ENCODE data around the gene CCDC141. TPM values are rescaled to one million over a fixed set of nuclear protein-coding genes. Genes with fewer than 3 reads are reported as not detected.
"Not testable (repeated sequence)": the region's sequence is repeated elsewhere in the genome, so short reads cannot be mapped to it uniquely, and the experiment has no call there.

The CCDC141 gene
- total RNA-seq, 1 experiment from 2014 or later: 1.8 TPM

DNA sequence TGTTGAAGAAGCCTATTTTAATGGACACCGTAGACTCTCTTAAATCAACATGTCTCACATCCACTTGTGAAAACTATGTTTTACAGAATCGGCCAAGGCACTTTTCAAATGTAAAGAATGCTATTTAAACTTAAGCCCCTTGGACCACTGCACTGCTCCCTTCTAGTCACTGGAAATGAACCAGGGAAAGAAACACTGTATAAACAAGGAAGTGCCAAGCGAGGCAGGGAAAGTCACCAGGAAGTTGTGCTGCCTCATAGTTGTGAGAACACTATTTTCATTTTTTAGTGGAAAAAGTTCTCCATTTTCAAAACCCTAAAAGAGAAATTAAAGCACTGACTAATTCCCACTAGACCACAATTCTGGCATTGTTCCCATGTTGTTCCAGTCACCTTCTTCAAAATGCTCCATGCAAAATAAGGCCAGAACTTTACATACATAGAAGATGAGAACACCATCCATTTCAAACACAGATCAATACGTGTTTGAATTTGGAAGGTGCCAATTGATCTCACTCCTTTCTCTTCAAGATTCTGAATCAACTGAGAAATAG, 13.5 kb downstream of the CCDC141 start:
- peak; percentile 20 for DNase-seq (ENCODE audit: low read depth)

DNA sequence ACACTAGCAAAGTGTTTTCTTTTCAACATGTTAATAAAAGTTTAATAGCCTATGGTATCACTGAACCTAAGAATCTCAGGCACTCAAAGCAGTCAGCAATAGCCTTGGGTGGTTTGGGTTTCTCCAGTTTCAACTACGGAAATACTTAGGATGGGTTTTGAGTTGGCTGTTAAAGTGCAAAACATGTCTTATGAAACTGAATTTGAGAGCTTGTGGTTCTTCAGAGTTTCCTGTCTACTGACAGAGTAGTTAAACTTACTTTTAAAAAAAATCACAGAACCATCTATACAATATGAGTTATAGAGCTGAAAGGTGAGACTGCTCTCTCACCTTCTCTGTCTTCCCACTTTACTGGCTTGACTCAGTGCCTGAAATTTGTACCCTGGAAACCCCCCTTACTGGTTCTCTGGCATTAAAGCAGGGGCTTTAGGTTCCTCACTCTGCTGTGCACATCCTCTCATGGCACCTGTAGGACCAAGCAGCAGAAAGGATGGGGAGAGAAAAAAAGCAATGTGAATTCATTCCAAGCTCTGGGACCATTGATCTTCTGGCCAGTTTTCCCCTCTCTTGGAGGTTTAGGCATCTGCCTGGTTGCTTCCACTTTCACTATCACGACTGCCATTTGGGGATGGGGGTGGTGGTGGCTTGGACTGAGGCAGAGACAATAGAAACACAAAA, 18.1 kb downstream of the CCDC141 start:
- peak; percentile 17 for DNase-seq (ENCODE audit: low read depth)

DNA sequence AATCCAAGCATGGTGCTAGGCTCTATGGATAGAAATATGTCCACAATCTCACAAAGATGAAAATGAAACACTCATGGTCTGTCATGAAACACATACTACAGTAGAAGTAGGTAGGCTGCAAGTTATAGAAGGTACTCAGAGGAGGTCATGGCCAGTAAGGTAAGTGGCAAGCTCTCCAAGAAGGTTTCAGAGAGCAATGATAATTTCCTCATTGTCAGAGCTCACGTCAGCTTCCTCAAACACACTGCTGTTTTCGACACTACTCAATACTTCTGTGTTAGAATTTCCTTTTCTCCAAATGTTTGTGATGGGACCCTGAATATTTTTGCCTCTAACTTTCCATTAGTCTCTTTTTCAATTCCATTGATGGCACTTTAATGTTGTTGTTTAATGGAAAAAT, 25.5 kb downstream of the CCDC141 start:
- DNase-seq (ENCODE audit: low read depth): no peak

DNA sequence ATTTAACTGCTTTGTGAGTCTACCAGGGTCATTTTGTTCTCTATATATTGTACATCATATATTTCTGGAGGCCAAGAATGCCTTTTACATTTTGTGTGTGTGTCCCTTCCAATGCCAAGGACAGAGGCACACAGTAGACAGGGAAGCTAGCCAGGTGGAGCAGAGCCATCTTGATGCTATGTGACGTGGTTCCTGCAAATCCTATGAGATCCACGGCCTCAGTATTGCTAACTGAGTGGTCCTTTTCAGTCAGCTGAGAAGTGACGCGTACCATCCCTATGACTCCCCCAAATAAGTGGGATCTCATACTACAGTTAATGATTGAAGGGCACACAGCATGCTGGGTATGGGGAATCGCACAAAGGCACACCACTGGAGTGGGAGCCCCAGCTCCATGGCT, 27.3 kb downstream of the CCDC141 start:
- DNase-seq (ENCODE audit: low read depth): no peak

DNA sequence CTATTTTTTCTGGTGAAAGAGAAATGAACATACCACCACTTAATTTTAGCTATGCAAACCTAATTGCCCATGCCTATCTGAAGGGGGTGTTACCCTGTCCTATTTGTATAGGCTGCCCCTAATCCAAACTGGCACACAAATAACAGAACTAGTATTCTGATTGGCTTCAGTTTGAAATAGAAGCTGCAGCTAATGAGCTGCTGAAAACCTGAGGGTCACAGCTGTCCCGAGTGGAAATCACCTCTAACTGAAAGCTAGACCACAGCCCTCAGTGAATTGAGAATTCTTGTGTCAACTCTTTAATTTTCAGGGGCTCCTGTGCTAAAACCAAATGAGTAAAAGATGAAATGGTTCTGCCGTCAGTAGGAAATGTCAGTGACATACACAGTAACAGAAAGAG, 28.7 kb downstream of the CCDC141 start:
- DNase-seq (ENCODE audit: low read depth): no peak

DNA sequence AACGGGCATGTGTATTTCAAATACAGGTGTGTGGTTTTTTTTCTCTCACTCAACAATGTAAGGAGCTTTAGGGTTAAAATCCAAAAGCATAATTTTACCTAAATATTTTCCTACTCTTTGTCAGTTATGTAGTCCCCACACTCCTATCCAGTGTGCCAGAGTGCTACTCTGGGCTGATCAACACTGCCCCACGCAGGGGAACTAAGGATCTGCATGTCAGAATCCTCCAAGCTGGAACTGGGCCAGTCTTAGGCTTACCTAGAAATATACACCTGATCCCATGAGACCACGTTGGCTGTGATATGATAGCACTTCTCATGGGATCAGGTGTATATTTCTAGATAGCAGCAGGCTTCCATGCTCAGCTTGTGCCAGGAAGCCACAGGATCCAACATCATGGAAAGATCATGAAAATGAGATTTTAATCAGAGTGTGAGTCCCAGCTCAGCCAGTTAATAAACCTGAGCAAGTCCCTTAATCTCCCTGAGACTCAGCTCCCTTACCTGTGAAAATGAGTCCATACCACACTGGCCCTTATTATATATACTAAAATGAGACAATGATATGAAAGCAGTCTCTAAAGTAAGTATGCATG, 29.7 kb downstream of the CCDC141 start:
- peak; percentile 14 for DNase-seq (ENCODE audit: low read depth)

DNA sequence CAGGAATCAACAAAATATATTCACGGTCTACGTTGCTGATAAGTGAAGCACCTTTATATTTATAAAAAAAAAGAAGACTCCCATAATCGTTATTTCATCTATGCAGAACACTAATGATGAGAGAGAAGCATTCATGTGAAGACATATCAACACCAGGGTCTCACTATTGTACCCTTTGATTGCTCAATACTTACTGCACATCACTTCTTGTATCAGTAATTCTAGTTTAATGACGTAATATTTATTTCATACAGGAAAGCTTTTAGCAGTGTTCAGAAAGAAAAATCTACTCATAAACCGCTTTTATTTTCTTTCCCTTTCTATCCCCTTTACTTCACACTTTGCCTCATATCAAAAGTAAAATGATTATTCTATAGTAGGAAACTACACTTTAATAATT, 30.7 kb downstream of the CCDC141 start:
- DNase-seq (ENCODE audit: low read depth): no peak

DNA sequence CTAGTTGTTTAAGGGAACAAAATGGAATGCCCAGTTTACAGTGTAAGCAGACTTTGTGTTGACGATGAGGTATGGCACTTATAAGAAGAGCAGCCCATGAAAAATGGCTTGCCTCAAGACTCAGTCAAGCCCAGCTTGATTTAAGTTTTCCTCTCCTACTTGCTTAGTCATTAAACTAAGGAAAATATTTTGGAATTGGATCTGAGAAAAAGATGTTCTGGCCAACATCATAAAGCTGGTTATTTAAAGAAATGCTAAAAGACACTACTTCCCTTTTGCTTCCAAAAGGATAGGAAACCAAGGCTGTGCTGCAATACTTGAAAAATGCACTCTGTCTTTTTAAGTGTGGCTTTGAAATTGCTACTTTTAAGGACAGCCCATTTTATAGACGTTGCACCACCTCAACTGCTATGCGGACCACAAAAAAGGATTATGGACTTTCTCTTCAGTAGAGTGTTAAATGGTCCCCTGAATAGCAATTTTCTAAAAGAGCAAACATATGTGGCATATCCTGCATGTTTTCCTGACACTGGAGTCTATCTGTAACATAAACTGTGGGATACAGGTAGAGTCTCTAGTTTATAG, 32.1 kb downstream of the CCDC141 start:
- DNase-seq (ENCODE audit: low read depth): no peak

DNA sequence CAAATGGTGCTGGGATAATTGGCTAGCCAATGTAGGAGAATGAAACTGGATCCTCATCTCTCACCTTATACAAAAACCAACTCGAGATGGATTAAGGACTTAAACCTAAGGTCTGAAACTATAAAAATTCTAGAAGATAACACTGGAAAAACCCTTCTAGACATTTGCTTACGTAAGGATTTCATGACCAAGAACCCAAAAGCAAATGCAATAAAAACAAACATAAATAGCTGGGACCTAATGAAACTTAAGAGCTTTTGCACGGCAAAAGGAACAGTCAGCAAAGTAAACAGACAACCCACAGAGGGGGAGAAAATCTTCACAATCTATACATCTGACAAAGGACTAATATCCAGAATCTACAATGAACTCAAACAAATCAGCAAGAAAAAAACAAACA, 35.7 kb downstream of the CCDC141 start:
- DNase-seq (ENCODE audit: low read depth): not testable (repeated sequence)

DNA sequence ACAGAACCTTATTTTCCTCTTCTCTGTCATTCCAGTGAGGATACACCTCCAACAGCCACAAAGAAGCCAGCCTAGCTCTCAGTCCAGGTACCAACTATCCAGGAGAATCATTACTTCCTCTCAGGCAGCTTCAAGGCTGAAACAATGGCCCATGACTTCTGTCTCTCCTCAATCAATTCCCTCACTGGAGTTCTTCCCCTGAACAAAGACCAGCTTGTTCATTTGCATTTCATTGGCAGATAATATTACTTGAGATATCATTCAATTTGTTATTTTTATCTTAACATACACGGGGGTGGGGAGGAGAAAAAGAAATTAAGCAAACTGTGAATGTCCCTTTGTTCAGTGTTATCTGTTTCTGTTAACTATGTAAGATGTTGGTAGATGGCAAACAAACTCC, 44.0 kb downstream of the CCDC141 start:
- DNase-seq (ENCODE audit: low read depth): no peak

DNA sequence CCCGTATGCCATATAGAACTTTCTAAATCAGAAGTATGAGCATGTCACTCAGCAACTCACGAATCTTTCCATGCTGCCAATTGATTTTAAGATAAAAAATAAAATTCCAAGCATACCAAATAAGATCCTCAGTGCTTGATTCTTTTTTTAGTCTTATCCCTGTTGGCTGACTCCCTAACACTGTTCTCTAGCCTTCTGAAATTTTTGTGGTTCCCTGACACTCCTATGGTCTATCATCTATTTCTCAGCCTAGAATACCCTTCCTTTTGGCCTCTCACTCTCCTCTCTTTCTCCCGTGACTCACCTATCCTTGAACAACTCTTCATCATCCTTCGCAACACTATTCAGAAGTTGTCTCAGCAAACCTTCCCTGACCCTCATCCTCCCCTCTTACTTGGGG, 50.5 kb downstream of the CCDC141 start:
- DNase-seq (ENCODE audit: low read depth): no peak

DNA sequence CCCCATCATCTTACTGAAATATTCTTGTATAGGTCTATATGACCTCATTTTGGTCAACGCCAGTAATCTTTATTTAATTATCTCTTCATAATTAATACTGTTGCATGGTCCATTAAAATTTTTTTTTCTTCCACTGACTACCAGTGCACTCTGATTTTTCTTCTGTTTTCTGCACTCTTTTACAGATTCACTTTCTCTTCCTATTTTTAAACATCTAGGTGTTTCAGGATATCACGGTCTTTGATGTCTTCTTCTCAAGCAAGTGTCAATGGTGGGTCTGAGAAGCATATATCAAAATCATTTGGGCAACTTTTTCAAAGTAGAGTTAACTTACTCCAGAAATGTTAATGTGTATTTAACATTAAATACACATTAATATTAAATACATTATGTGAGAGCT, 51.4 kb downstream of the CCDC141 start:
- no peak for DNase-seq (ENCODE audit: low read depth)

DNA sequence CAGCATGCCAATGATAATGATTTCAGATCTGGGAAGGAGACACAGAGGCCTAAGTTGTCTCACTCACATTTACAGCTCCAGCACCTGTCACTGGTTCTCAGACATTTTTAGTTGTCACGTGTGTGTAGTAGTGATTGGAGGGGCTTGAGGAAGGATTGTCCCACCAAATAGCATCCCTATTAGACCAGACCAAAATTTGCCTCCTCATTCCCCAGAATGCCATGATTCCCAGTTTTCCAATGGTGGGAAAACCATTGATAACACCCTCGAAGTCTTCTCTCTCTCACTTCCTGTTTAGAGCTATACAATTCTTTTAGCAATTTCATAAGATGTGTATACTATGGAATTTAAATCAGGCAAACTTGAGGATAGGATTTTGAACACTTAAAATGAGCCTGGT, 52.5 kb downstream of the CCDC141 start:
- DNase-seq (ENCODE audit: low read depth): no peak

DNA sequence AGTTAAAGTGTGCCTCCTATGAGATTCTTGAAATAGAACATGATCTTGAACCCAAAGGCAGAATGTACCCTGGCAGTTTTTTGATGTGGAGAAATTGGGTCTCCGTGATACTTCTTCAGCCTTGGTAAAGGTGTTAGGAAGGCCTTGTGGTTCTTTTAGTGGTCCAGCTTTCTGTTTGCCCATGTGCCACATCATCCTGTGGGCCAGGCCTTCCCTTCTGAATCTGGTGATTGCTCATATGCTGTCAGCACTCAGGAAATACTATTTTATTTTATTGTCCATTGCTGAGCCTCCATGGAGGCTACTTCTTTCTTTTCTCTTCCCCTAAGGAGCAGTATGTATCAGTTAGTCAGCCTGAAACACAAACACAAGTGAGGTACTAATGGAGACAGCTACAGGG, 52.9 kb downstream of the CCDC141 start:
- DNase-seq (ENCODE audit: low read depth): no peak

DNA sequence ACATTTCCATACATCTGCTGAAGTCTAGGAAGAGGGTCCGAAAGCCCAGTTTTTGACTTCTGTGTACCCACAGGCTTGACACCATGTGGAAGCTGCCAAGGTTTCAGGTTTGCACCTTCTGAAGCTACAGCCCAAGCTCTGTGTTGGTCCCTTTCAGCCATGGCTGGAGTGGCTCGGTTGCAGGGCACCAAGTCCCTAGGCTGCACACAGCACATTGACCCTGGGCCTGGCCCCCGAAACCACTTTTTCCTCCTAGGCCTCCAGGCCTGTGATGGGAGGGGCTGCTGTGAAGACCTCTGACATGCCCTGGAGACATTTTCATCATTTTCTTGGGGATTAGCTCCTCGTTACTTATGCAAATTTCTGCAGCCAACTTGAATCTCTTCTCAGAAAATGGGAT, 55.7 kb downstream of the CCDC141 start:
- DNase-seq (ENCODE audit: low read depth): no peak

DNA sequence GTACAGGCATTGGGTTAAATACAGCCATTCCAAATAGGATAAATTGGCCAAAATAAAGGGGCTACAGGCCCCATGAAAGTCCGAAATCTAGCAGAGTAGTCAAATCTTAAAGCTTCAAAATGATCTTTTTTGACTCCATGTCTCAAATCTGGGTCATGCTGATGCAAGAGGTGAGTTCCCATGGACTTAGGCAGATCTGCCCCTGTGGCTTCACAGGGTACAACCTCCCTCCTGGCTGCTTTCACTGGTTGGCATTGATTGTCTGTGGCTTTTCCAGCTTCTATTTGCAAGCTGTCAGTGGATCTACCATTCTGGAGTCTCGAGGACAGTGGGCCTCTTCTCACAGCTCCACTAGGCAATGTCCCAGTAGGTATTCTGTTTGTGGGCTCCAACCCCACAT, 56.1 kb downstream of the CCDC141 start:
- DNase-seq (ENCODE audit: low read depth): no peak

DNA sequence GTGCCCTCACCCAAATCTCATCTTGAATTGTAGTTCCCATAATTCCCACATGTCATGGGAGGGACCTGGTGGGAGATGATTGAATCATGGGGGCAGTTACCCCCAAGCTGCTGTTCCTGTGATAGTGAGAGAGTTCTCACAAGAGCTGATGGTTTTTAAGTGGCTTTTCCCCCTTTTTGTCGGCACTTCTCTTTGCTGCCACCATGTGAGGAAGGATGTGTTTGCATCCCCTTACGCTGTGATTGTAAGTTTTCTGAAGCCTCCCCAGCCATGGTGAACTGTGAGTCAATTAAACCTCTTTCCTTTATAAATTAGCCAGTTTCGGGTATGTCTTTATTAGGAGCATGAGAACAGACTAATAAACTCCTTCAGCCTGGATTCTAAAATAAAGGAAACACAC, 57.2 kb downstream of the CCDC141 start:
- peak; percentile 21 for DNase-seq (ENCODE audit: low read depth)

DNA sequence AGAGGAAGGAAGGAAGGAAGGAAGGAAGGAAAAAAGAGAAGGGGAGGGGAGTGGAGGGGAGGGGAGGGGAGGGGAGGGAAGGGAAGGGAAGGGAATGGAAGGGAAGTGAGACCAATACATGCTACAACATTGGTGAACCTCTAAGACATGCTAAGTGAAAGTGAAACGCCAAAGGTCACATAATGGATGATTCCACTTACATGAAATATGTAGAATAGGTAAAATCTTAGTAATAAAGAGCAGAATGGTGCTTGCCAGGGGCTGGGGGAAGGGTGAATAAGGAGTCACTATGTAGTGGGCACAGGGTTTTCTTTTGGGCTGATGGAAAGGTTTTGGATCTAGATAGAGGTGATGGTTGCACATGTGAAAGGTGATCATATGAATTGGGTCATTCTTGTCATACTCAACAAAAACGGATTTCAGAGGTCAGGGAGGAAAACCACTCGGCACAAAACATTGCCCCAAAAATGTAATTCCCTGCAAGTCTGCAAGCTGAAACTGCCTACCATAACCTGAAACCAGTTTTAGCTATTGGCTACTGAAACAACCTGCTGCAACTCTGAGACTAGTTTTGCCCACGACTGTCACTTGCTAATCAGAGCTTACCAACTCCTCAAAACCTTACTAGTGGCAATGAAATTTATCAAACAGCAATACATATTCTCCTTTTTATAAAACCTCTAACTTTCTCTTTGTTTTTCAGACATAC, 59.2 kb downstream of the CCDC141 start:
- DNase-seq (ENCODE audit: low read depth): no peak

DNA sequence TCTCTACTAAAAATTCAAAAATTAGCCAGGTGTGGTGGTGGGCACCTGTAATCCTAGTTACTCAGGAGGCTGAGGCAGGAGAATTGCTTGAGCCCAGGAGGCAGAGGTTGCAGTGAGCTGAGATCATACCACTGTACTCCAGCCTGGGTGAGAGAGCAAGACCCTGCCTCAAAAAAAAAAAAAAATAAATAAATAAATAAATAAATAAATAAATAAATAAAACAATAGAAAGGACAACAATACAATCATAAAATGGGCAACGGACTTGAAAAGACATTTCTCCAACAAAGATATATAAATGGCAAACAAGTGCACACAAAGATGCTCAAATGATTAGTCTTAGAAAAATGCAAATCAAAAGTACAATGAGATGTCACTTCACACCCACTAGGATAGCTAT, 60.5 kb downstream of the CCDC141 start:
- not testable (repeated sequence) for DNase-seq (ENCODE audit: low read depth)

DNA sequence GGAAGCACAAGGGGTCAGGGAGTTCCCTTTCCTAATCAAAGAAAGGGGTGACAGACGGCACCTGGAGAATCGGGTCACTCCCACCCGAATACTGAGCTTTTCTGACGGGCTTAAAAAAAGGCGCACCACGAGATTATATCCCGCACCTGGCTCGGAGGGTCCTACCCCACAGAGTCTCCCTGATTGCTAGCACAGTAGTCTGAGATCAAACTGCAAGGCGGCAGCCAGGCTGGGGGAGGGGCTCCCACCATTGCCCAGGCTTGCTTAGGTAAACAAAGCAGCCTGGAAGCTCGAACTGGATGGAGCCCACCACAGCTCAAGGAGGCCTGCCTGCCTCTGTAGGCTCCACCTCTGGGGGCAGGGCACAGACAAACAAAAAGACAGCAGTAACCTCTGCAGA, 67.3 kb downstream of the CCDC141 start:
- not testable (repeated sequence) for DNase-seq (ENCODE audit: low read depth)

DNA sequence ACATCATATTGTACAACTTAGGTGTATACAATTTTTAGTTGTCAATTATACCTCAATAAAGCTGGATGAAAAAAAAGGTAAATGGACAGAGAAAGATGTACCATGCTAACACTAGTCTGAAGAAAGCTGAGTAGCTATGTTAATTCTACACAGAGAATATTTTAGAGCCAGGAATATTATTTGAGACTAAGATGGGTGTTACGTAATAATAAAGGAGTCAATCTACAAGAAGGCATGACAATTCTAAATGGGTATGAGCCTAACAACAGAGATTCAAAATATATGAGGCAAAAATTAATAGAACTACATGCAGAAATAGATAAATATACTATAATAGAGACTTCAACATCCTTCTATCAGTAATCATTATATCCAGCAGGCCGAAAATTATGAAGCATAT, 69.1 kb downstream of the CCDC141 start:
- no peak for DNase-seq (ENCODE audit: low read depth)

DNA sequence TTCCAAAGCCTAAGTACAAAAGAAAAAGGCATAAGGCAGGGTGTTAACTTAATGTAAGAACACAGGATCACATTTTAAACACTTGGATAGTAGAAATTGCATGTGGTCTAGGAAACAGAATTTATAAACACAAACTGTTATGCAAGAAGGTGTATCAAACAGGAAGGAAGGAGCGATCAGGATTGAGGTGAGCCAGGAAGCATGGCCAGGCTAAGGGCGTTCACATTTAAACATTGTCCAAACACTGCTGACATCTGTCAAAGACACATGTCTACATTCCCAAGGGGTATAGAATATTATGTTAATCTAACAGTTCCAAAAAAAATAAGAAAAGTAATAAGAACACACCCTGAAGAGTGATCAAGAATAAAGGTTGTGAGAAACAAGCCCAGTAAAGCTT, 71.3 kb downstream of the CCDC141 start:
- no peak for DNase-seq (ENCODE audit: low read depth)

DNA sequence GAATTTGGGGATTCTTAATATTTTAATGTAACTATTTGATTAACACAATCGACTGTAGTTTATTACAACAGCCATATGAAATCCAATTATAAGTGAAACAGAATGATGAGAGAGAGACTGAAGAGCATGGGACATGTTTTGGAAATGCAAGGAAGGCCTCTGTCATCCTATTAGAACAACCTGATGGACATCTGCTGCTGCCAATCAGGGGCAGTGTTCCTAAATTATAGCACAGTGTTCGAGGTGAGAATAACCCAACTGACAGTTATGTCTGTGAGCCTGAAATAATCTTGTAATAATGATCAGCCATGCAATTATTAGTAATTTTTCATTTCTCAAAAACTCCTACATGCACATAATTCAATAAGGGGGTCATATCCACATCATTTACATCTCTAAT, 73.6 kb downstream of the CCDC141 start:
- DNase-seq (ENCODE audit: low read depth): no peak

Measured in RPMI7951 (cell line).